Renal cortical epithelial cell (primary cell): Measurements from ENCODE around the gene NCOA3. TPM values are rescaled to one million over a fixed set of nuclear protein-coding genes. Genes with fewer than 3 reads are reported as not detected.
"Not testable (repeated sequence)": the region's sequence is repeated elsewhere in the genome, so short reads cannot be mapped to it uniquely, and the experiment has no call there.

Source experiments
- DNase-seq: peaks from one replicate; pipeline ENCODE4 v3.0.0-alpha.2; 2011; ENCODE audit warnings: low read depth
- total RNA-seq: library from RNA; depleted of rRNA; stranded (reverse); fragments of >200 nt; gene quantifications from 2 replicates; pipeline ENCODE4 v1.2.3, GENCODE V29; 2014

Gene NCOA3
- total RNA-seq, result 28.3 and 39.1 TPM in 2 replicates

DNA sequence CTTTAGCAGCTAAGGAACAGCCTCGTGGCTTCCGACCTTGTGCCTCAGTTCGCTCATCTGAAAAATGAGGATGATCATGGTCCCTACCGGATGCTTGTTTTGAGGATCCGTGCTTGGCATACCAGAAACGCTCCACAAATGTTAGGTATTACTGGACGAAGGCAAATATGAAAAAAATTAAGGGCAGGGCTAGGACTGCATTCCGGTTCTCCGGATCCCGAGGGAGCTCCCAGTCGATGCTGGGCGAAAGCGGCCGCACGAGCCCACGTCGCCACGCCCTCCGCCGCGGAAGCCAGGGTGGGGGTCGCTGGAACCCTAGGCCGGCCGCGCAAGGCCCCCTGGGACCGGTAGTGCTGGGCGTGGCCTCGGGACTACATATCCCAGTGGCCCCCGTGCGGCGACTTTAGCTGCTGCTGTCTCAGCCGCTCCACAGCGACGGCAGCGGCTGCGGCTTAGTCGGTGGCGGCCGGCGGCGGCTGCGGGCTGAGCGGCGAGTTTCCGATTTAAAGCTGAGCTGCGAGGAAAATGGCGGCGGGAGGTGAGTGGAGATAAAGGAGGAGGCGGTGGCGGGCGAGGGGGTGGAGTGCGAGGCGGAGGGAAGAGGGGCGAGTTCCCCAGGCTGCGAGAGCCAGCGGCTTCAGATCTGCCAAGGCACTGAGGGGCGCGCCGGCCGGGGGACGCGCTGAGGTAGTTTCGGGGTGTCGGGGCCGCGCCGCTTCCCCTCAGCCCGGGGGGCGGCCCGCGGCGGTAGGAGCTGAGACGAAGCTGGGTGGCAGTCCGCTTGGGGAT, at the start of gene NCOA3:
NCOA3 (plus strand) TSS at position 406 of the 789 bp plus-strand sequence. CDS start 120,361 bp downstream, outside the sequence.
- peak; percentile 74 for DNase-seq

DNA sequence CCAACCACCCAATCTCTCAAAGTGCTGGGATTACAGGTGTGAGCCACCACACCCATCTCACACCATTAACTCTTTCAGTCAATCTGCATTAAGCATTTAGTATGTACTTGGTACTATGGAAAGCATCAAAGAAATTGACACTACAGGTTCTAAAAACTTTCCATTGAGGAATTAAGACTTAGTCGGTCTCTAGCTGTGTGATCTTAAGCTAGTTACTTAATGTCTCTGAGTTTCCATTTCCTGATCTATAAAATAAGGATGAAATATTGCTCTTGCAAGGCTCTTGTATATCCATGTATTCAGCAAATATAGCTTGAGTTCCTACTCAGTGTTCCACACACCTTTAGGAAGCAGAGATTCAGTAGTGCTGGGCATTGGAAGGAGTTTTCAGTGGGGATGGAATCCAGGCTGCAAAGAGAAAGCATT, 48.9 kb upstream of the NCOA3 start:
- DNase-seq, result no peak

DNA sequence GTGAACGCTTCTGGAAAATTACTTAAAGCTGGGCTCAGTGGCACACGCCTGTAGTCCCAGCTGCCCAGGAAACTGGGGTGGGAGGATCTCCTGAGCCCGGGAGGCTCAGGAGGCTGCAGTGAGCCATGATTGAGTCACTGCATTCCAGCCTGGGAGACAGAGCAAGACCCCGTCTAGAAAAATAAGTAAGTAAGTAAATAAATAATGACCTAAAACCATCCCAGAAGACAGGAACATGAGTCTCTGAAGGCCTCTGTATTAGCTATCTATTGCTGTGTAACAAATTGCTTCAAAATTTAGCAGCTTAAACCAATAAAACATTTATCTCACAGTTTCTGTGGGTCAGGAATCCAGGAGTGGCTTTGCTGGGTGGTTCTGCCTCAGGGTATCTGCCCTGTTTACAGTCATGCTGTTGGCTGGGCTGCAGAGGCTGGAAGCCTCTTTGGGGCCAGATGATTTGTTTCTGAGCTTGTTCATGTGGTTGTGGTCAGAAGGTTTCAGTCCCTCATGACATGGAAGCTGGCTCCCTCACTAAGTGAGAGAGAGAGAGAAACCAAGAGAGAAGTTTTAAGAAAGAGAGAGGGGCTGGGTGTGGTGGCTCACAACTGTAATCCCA, 48.4 kb upstream of the NCOA3 start:
- peak; percentile 86 for DNase-seq

DNA sequence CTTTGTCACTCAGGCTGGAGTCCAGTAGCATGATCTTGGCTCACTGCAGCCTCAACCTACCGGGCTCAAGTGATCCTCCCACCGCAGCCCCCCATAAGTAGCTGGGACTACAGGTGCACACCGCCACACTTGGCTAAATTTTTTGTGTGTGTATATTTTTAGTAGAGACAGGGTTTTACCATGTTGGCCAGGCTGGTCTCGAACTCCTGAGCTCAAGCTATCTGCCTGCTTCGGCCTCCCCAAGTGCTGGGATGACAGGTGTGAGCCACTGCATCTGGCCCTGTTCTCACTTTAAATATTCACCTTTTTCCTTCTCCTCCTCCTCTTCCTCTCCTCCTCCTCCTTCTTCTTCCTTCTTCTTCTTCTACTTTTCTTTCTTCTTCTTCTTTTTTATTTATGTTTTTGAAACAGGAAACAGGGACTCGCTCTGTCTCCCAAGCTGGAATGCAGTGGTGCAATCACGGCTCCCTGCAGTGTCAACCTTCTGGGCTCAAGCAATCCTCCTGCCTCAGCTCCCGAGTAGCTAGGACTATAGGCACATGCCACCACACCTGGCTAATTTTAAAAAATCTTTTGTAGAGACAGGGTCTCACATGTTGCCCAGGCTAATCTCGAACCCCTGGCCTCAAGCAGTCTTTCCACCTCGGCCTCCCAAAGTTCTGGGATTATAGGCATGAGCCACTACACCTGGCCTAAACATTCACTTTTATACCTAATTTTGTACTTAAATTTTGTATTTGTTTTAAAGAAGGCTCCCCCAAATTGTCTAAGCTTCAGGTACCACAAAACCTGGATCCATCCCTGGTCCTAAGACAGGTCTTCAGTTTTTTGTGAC, 47.2 kb upstream of the NCOA3 start:
- no peak for DNase-seq

DNA sequence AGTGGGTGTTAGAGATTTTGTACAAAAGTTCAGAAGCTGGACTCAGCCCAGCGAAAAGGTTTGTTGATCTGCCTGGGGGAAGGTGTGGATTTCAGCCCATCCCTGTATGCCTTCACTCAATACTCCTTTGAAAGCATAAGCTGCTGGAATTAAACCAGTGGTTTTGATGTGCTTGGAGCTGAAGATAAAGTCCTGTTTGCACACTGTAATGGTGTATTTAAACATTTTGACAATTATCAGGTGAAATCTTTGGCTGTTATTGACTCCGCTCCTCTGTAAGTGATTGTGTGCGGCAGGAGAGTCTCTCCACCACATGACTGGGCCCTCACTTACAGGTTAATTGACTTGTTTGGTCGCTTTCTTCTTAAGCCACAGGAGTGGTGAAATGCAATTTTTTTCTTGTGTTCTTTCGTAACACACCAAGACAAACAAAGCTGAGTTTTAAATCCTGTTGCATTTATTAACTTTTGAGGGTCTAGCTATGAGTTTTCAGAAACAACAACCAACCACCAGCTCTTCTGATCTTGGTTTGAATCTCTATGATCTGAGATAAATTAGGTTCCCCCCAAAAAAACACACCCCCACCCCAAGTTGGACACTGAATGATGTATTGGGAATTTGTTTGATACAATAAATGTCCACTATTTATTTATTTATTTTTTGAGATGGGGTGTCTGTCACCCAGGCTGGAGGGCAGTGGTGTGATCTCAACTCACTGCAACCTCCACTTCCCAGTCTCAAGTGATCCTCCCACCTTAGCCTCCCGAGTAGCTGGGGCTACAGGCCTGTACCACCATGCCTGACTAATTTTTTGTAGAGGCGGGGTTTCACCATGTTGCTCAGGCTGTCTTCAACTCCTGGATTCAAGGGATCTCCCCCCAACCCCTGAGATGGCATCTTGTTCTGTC, 46.3 kb upstream of the NCOA3 start:
- DNase-seq, result peak; percentile 80

DNA sequence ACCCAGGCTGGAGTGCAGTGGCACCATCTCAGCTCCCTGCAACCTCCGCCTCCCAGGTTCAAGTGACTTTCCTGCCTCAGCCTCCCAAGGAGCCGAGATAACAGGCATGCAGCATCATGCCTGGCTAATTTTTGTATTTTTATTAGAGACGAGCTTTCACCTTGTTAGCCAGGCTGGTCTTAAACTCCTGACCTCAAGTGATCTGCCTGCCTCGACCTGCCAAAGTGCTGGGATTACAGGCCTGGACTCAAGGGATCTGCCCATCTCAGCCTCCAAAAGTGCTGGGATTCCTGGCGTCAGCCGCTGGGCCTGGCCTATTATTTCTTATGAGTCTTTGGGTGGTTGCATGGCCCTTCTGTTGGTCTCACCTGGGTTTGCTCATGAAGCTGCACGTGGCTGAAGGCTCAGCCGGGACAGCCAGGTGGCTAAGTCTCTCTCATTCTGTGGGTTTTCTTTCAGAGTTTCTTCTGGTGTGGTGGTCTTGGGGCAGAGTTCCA, 45.6 kb upstream of the NCOA3 start:
- no peak for DNase-seq

DNA sequence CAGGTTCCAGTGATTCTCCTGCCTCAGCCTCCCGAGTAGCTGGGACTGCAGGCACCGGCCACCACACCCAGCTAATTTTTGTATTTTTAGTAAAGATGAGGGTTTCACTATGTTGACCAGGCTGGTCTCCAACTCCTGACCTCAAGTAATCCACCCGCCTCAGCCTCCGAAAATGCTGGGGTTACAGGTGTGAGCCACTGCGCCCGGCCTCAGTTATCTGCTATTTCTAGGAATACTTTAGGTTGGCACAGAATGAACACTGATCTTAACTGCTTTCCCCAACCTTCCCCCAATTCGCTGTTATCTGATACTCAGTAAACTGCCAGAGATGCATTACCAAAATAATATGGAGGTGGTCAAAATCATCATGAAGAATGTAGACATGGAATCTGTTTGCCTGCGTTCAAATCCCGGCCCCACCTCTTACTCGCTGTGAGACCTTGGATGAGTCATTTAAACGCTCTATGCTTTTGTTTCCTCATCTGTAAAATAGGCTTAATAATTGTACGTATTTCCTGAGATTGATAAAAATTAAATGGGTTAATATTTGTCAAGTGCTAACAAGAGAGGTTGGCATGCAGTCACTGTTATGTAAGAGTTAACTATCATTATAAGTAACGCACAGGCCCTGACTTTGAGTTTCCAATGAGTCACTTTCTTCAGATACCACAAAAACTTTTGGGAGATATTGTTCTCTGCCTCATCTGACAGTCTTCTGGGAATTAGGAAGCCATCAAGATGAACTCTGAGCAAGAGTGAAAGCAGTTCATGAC, 44.5 kb upstream of the NCOA3 start:
- DNase-seq, result peak; percentile 78

DNA sequence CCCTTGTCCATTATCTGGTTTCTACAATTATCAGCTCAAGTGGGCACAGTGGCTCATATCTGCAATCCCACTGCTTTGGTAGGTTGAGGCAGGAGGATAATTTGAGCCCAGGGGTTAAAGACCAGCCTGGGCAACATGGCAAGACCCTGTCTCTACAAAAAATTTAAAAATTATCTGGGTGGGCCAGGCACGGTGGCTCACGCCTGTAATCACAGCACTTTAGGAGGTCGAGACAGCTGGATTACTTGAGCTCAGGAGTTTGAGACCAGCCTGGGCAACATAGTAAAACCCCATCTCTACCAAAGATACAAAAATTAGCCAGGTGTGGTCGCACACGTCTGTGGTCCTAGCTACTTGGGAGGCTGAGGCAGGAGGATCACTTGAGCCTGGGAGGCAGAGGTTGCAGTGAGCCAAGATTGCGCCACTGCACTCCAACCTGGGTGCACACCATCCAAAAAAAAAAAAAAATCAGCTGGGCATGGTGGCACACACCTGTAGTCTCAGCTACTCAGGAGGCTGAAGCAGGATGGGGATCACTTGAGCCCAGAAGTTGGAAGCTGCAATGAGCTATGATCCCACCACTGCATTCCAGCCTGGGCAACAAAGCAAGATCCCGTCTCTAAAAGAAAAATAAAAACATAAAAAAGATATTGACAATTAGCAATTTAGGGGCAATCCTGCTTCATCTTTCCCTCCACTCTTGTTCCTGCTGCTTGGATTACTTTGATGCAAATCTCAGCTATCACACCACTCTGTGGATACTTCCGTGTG, 43.2 kb upstream of the NCOA3 start:
- DNase-seq, result not testable (repeated sequence)

DNA sequence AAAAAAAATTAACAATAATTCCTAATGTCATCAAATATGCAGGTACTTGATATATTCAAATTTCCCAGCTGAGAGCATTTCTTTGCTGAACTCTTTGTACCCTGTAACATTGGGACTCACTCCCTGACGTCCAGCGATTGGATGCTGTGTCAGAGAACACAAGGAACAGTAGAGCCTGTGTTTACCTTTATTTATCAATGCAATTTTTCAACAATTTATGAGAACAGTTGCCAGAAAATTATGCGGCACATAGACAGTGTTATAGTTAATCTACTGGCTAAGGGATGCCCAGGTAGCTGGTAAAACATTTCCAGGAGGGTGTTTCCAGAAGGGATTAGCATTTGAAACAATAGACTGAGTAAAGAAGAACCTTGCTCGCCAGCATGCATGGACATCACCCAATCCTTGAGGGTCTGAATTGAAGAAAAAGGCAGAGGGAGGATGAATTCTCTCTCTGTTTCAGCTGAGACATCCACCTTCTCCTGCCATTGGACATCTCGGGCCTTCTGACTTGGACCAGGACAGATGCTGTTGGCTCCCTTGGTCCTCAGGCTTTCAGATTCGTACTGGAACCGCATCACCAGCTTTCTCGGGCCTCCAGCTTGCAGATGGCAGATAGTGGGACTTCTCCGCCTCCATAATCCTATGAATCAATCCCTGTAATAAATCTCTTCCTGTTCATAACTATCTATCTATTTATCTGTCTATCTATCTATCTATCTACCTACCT, 42.2 kb upstream of the NCOA3 start:
- no peak for DNase-seq

DNA sequence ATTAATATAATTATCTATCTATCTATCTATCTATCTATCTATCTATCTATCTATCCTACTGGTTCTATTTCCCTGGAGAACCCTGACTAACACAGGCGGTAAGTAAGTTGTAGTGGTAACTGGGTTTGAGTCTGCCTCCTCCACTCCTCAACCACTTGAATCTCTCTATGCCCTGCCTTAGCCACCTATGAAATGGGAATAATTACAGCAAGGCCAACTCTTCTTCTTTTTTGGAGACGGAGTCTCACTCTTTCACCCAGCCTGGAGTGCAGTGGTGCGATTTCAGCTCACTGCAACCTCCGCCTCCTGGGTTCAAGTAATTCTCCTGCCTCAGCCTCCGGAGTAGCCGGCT, 41.0 kb upstream of the NCOA3 start:
- DNase-seq, result not testable (repeated sequence)

DNA sequence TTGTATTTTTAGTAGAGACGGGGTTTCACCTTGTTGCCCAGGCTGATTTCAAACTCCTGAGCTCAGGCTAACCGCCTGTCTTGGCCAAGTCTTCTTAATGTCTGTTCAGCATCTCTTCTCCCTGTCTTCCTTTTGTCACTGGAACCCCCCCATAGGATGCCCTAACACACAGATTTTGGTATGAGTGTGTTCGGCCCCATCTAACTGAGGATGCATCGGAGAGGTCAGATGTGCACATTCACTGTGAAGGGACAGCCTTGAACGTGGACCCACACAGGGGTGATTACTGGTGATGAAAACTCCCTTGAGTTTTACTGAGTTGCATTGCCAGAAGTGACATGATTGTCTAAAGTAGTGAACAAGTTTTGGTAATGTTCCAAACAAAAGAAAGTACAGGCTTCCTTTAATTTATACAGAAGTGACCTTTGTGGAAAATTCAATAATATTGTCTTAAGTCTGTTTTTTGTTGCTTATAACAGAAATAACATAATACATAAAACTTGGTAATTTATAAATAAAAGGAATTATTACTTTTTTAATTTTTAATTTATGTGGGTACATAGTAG, 40.5 kb upstream of the NCOA3 start:
- no peak for DNase-seq

DNA sequence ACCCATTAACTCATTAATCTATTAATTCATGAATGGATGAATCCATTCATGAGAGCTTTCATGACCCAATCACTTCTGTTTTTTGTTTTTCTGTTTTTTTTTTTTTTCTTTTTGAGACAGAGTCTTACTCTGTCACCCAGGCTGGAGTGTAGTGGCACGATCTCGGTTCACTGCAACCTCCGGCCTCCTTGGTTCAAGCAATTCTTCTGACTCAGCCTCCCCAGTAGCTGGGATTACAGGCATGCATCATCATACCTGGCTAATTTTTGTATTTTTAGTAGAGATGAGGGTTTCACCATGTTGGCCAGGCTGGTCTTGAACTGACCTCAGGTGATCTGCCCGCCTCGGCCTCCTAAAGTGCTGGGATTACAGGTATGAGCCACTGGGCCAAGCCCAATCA, 39.8 kb upstream of the NCOA3 start:
- DNase-seq, result not testable (repeated sequence)

DNA sequence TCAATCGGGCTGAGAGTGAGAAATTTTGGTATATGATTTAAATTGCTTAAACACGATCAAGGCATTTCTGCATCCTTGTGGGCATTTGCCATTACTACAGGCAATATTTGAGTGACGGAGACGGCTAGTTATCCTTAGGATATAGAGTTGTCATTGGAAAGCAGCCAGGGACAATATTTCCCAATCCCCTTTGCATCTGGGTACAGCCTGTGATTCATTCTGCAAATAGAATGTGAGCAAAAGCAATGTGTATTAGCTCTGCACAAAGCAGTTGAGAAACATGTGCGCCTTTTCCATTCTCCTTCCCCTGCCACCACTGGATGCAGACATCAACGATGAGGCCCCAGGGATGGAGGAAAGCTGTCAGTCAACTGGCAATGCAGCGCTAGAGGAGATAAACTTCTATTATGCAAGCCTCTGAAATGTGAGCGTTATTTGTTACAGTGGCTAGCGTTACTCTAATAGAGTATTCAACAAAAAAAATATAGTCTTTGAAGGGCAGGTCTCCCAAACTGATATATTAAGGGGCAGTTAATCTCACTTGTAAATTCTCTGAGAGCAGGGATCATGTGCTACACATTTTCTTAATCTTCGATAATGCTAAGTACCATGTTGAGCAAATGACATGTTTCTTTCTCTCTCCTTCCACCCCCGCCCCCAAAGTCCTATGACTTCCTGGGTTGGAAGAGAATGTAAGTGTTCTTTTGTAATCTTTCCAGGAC, 37.1 kb upstream of the NCOA3 start:
- DNase-seq, result peak; percentile 96

DNA sequence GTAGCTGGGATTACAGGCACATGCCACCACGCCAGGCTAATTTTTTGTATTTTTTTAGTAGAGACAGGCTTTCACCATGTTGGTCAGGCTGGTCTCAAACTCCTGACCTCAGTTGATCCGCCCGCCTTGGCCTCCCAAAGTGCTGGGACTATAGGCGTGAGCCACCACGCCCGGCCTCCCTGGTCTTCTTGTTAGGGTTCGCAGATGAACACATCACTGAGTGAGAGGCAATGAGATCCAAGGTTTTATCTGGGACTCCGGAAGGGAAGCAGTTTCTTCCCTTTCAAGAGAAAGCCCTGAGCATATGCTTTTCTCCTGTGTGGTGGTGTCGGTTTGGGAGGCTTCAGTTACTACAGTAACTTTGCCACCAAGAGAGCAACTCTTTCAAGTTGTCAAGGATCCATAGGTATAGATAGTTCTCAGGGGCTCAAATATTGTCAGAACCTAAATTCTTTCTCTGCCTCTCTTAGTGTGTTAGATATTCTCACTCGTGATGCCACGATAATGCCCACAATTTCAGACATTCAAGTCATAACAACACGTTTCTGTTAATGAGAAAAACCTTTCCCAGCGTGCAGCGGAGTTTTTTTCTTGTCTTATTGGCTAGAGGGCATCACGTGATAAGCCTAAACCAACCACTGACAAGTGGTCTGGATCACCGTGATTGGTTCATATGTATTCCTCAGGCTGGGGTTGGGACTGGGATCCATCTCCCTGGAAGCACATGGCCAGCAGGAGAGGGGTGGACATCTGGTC, 36.2 kb upstream of the NCOA3 start:
- DNase-seq, result no peak

DNA sequence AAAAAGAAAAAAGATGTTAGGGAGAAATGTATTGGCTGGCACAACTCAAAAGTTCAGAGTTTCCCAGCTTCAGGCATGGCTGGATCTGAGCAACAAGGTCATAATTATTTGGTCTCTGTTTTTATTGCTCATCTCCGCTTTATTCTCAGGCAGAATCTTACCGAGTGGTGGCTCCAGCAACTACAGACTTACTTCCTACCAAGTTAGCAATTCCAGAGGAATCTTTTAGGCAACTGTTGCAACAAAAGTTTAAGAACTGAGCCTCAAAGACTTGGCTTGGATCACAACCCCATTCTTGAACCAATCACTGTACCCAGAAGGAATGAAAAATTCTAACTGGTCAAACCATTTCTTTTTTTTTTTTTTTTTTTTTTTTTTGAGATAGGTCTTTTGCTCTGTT, 35.5 kb upstream of the NCOA3 start:
- no peak for DNase-seq

DNA sequence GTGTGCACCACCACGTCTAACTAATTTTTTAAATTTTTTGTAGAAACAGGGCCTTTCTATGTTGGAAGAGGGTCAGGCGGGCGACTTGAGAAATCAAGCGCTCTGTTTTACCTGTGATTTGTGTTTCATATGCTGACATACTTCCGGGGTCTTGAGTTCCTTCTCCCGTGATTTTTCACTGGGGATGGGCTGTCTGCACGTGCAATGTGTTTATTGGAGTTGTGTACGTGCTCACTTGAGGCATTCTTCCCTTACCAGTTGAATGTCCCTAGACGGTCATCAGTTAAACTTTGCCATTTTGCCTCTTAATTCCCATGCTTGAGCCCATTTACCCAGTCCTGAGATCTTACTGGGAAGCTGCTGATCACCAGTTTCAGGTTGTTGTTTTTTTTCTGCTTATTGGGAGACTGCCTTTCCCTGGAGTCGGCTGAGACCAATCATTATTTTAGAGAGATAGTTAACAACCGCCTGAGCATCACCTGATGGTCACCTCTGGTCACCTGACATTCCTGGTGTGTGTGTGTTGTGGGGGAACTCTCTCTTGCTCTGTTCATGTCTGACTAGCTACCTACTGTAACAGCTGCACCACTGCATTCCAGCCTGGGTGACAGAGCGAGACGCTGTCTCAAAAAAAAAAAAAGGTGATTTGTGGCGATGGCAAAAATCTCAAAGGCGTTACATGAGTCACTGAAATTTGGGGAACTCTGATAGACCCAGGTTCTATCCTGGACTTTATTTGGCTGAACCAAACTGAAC, 34.8 kb upstream of the NCOA3 start:
- peak; percentile 75 for DNase-seq
